Activated T-cell treated with anti-CD3 and anti-CD28 coated beads, Interleukin-2, amount 50 U/mL, for 72 hours (primary cell): ENCODE measurements around the gene CCDC102B. TPM values are rescaled to one million over a fixed set of nuclear protein-coding genes. Genes with fewer than 3 reads are reported as not detected.

Source experiments
- ATAC-seq, 2 donors: fragments of 150-1000 bp; cut with Tn5 transposase; replicated peaks in 1 of 2; 2 replicates each; pipeline ENCODE4 v1.10.0; 2021; ENCODE audit warnings: moderate library complexity in 2 of 2, mild to moderate bottlenecking in 1 of 2
- DNase-seq, 2 donors: peaks; one replicate each; pipeline ENCODE4 v3.0.0; 2021 to 2022; ENCODE audit warnings: mixed read lengths in 1 of 2
- H3K27ac Mint-ChIP-seq: one replicate; pipeline ENCODE4 v1.8.0; 2022; ENCODE audit warnings: mild to moderate bottlenecking, moderate library complexity, mixed read lengths
- H3K27me3 Mint-ChIP-seq: one replicate; pipeline ENCODE4 v1.8.0; 2022; ENCODE audit warnings: low read depth, mixed read lengths
- H3K36me3 Mint-ChIP-seq, 2 donors: one replicate each; pipeline ENCODE4 v1.8.0; 2022; ENCODE audit warnings: mixed read lengths in 2 of 2, mild to moderate bottlenecking in 1 of 2; ENCODE audit not compliant: insufficient read depth in 2 of 2
- H3K4me1 Mint-ChIP-seq: one replicate; pipeline ENCODE4 v1.8.0; 2022; ENCODE audit warnings: low read depth, mixed read lengths
- H3K4me3 Mint-ChIP-seq, 2 donors: one replicate each; pipeline ENCODE4 v1.8.0; 2022; ENCODE audit warnings: mild to moderate bottlenecking in 2 of 2, mixed read lengths in 2 of 2, moderate library complexity in 2 of 2
- H3K9me3 Mint-ChIP-seq, 2 donors: one replicate each; pipeline ENCODE4 v1.8.0; 2022; ENCODE audit warnings: mixed read lengths in 2 of 2
- total RNA-seq, 2 donors: library from RNA; stranded (reverse); gene quantifications; one replicate each; pipeline ENCODE4 v1.2.3, GENCODE V29; 2022

CCDC102B gene
- total RNA-seq, 2 donors from 2014 or later, result 3.3 to 4.3 TPM

- H3K4me1 Mint-ChIP-seq, result no peaks in the 10 kb centered on the region
- no peak overlapping the region for H3K27ac Mint-ChIP-seq
- H3K9me3 Mint-ChIP-seq, result no peaks in the 10 kb centered on the region
- H3K27me3 Mint-ChIP-seq, result no peaks in the 10 kb centered on the region
- DNase-seq, result no peak
- no peaks in the 10 kb centered on the region for H3K36me3 Mint-ChIP-seq
- no peak for ATAC-seq
- no peak overlapping the region for H3K4me3 Mint-ChIP-seq
Observed at GRCh38 chr18:69021211-69021805, 223.4 kb downstream of the CCDC102B start.

- no peaks in the 10 kb centered on the region for H3K36me3 Mint-ChIP-seq
- H3K4me1 Mint-ChIP-seq, result no peaks in the 10 kb centered on the region
- no peaks in the 10 kb centered on the region for H3K27me3 Mint-ChIP-seq
- ATAC-seq (no peak), DNase-seq (no peak)
- no peak overlapping the region for H3K4me3 Mint-ChIP-seq
- no peak overlapping the region for H3K27ac Mint-ChIP-seq
- no peaks in the 10 kb centered on the region for H3K9me3 Mint-ChIP-seq
Observed at GRCh38 chr18:69022426-69022825, 224.5 kb downstream of the CCDC102B start.

GRCh38 chr18:69031571-69031970, 233.7 kb downstream of the CCDC102B start:
- no peaks in the 10 kb centered on the region for H3K27me3 Mint-ChIP-seq
- DNase-seq (no peak), ATAC-seq (no peak)
- no peaks in the 10 kb centered on the region for H3K9me3 Mint-ChIP-seq
- H3K4me1 Mint-ChIP-seq, result no peaks in the 10 kb centered on the region
- H3K27ac Mint-ChIP-seq, result no peak overlapping the region
- no peak overlapping the region for H3K4me3 Mint-ChIP-seq
- H3K36me3 Mint-ChIP-seq, result no peaks in the 10 kb centered on the region

- H3K4me3 Mint-ChIP-seq, result no peak overlapping the region
- ATAC-seq, result no peak
- no peaks in the 10 kb centered on the region for H3K36me3 Mint-ChIP-seq
- no peak overlapping the region for H3K27ac Mint-ChIP-seq
- no peaks in the 10 kb centered on the region for H3K9me3 Mint-ChIP-seq
- no peaks in the 10 kb centered on the region for H3K4me1 Mint-ChIP-seq
- DNase-seq, result no peak
- H3K27me3 Mint-ChIP-seq, result no peaks in the 10 kb centered on the region
Observed at GRCh38 chr18:69032009-69032408, 234.1 kb downstream of the CCDC102B start.

GRCh38 chr18:69035756-69036155, 237.9 kb downstream of the CCDC102B start:
- no peaks in the 10 kb centered on the region for H3K27me3 Mint-ChIP-seq
- no peak overlapping the region for H3K27ac Mint-ChIP-seq
- no peak overlapping the region for H3K4me3 Mint-ChIP-seq
- H3K36me3 Mint-ChIP-seq, result no peaks in the 10 kb centered on the region
- DNase-seq, result no peak
- H3K9me3 Mint-ChIP-seq, result no peaks in the 10 kb centered on the region
- no peak for ATAC-seq
- no peaks in the 10 kb centered on the region for H3K4me1 Mint-ChIP-seq

GRCh38 chr18:69044215-69044614, 246.3 kb downstream of the CCDC102B start:
- no peaks in the 10 kb centered on the region for H3K27me3 Mint-ChIP-seq
- H3K4me3 Mint-ChIP-seq, result no peak overlapping the region
- H3K27ac Mint-ChIP-seq, result no peak overlapping the region
- H3K36me3 Mint-ChIP-seq, result no peaks in the 10 kb centered on the region
- H3K4me1 Mint-ChIP-seq, result no peaks in the 10 kb centered on the region
- H3K9me3 Mint-ChIP-seq, result no peaks in the 10 kb centered on the region
- DNase-seq (no peak), ATAC-seq (no peak)

- Mint-ChIP-seq H3K9me3 (peaks cover 0 to 1% of the 10 kb centered on the region in 2 donors), H3K36me3 (no peaks in the 10 kb centered on the region), H3K4me1 (no peaks in the 10 kb centered on the region), H3K27me3 (no peaks in the 10 kb centered on the region), H3K27ac (no peak overlapping the region), H3K4me3 (no peak overlapping the region)
- DNase-seq (no peak), ATAC-seq (no peak)
Observed at GRCh38 chr18:69064063-69064462, 266.2 kb downstream of the CCDC102B start.

- Mint-ChIP-seq H3K9me3 (no peaks in the 10 kb centered on the region), H3K4me1 (no peaks in the 10 kb centered on the region), H3K36me3 (no peaks in the 10 kb centered on the region), H3K27me3 (no peaks in the 10 kb centered on the region), H3K27ac (no peak overlapping the region), H3K4me3 (no peak overlapping the region)
- no peak for ATAC-seq
- no peak for DNase-seq
Observed at GRCh38 chr18:69067048-69067447, 269.2 kb downstream of the CCDC102B start.

- no peaks in the 10 kb centered on the region for H3K4me1 Mint-ChIP-seq
- ATAC-seq (no peak), DNase-seq (no peak)
- H3K27ac Mint-ChIP-seq, result no peak overlapping the region
- H3K27me3 Mint-ChIP-seq, result no peaks in the 10 kb centered on the region
- no peak overlapping the region for H3K4me3 Mint-ChIP-seq
- H3K9me3 Mint-ChIP-seq, result no peaks in the 10 kb centered on the region
- no peaks in the 10 kb centered on the region for H3K36me3 Mint-ChIP-seq
Observed at GRCh38 chr18:69071680-69072079, 273.8 kb downstream of the CCDC102B start.

GRCh38 chr18:69081846-69082245, 284.0 kb downstream of the CCDC102B start:
- no peak overlapping the region for H3K4me3 Mint-ChIP-seq
- no peaks in the 10 kb centered on the region for H3K9me3 Mint-ChIP-seq
- no peaks in the 10 kb centered on the region for H3K4me1 Mint-ChIP-seq
- H3K27me3 Mint-ChIP-seq, result no peaks in the 10 kb centered on the region
- no peaks in the 10 kb centered on the region for H3K36me3 Mint-ChIP-seq
- no peak overlapping the region for H3K27ac Mint-ChIP-seq
- ATAC-seq, result no peak
- DNase-seq, result no peak

GRCh38 chr18:69082499-69082898, 284.6 kb downstream of the CCDC102B start:
- no peaks in the 10 kb centered on the region for H3K9me3 Mint-ChIP-seq
- no peaks in the 10 kb centered on the region for H3K27me3 Mint-ChIP-seq
- no peaks in the 10 kb centered on the region for H3K4me1 Mint-ChIP-seq
- H3K4me3 Mint-ChIP-seq, result no peak overlapping the region
- no peak for ATAC-seq
- DNase-seq, result no peak
- no peaks in the 10 kb centered on the region for H3K36me3 Mint-ChIP-seq
- no peak overlapping the region for H3K27ac Mint-ChIP-seq

GRCh38 chr18:69085951-69086350, 288.1 kb downstream of the CCDC102B start:
- no peaks in the 10 kb centered on the region for H3K4me1 Mint-ChIP-seq
- DNase-seq (no peak), ATAC-seq (no peak)
- no peak overlapping the region for H3K27ac Mint-ChIP-seq
- no peaks in the 10 kb centered on the region for H3K27me3 Mint-ChIP-seq
- H3K9me3 Mint-ChIP-seq, result no peaks in the 10 kb centered on the region
- H3K4me3 Mint-ChIP-seq, result no peak overlapping the region
- H3K36me3 Mint-ChIP-seq, result no peaks in the 10 kb centered on the region

GRCh38 chr18:69088973-69089372, 291.1 kb downstream of the CCDC102B start:
- Mint-ChIP-seq H3K9me3 (no peaks in the 10 kb centered on the region), H3K27ac (no peak overlapping the region), H3K36me3 (no peaks in the 10 kb centered on the region), H3K4me1 (no peaks in the 10 kb centered on the region), H3K4me3 (no peak overlapping the region), H3K27me3 (no peaks in the 10 kb centered on the region)
- no peak for ATAC-seq
- no peak for DNase-seq

GRCh38 chr18:69097349-69097748, 299.5 kb downstream of the CCDC102B start:
- ATAC-seq (no peak), DNase-seq (no peak)
- Mint-ChIP-seq H3K36me3 (no peaks in the 10 kb centered on the region), H3K27me3 (no peaks in the 10 kb centered on the region), H3K4me1 (no peaks in the 10 kb centered on the region), H3K9me3 (peaks cover 1 to 4% of the 10 kb centered on the region in 2 donors), H3K27ac (no peak overlapping the region), H3K4me3 (no peak overlapping the region)
